ENCODE measurements around the gene CDIP1.

DNA sequence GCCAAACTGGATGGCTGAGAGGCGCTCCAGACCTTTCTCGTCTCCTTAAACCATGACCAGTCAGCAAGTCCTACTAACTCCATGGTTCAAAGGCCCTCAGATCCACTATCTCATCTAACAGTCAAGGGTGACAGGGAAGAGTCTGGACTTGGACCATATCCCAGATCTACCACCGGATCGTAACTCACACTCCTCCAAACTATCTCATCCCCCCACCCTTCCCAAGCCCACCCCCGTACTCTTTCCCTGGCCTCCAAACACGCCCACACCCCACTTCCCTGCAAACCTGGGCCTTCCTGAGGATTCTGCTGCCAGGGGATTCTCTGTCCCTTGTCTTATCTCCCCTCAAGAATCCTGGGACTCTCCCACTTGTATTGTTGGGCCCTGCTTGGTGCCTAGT, 5.1 kb downstream of the CDIP1 start:
- TF ChIP-seq BCL11A (IDR thresholded peaks at IDR 0.05; ENCODE audit: low read depth in 2 of 2, low read length in 2 of 2) (no peak), CBX8 (IDR thresholded peaks at IDR 0.05; ENCODE audit: borderline replicate concordance, low read depth, low read length) (no peak), CHD1 (IDR thresholded peaks at IDR 0.05; ENCODE audit: low read depth, low read length) (no peak)
- TF ChIP-seq, protein P1, sequence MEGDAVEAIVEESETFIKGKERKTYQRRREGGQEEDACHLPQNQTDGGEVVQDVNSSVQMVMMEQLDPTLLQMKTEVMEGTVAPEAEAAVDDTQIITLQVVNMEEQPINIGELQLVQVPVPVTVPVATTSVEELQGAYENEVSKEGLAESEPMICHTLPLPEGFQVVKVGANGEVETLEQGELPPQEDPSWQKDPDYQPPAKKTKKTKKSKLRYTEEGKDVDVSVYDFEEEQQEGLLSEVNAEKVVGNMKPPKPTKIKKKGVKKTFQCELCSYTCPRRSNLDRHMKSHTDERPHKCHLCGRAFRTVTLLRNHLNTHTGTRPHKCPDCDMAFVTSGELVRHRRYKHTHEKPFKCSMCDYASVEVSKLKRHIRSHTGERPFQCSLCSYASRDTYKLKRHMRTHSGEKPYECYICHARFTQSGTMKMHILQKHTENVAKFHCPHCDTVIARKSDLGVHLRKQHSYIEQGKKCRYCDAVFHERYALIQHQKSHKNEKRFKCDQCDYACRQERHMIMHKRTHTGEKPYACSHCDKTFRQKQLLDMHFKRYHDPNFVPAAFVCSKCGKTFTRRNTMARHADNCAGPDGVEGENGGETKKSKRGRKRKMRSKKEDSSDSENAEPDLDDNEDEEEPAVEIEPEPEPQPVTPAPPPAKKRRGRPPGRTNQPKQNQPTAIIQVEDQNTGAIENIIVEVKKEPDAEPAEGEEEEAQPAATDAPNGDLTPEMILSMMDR (IDR thresholded peaks at IDR 0.05; ENCODE audit: control extremely low read depth in 1 of 3, insufficient read depth in 1 of 3, low read depth in 1 of 3, low read length in 3 of 3): no peak

Data from H1 (cell line).